Activated gamma-delta T cell treated with anti-CD3 and anti-CD28 coated beads, Interleukin-2, amount 50 U/mL, for 16 hours (primary cell): ENCODE data around the gene NEURL2.

Source experiments
- DNase-seq: peaks from one replicate; pipeline ENCODE4 v3.0.0-alpha.2; 2020; ENCODE audit warnings: low read depth

The NEURL2 gene

GRCh38 chr20:45842169-45842812 is 48.7 kb downstream of the NEURL2 start:
- no peak for DNase-seq

- no peak for DNase-seq
These were observed 49.4 kb downstream of the NEURL2 start for GRCh38 chr20:45841407-45842129.

- no peak for DNase-seq
These were observed 50.3 kb downstream of the NEURL2 start for GRCh38 chr20:45840700-45841198.
